Esophagus muscularis mucosa (tissue), 4 donors: ENCODE data around the gene VIM.

Source experiments
- EP300 ChIP-seq: sonication (generic); formaldehyde crosslinking; IDR thresholded peaks from one replicate; pipeline ENCODE4 v1.6.1; 2017; ENCODE audit warnings: antibody characterized with exemption
- POLR2A ChIP-seq: fragments of 450-650 bp; IDR thresholded peaks from one replicate; pipeline ENCODE4 v1.6.1; 2017; ENCODE audit warnings: antibody characterized with exemption, moderate library complexity, mild to moderate bottlenecking, low read depth
- TF ChIP-seq, protein P1 (sequence below), 3 experiments: fragments of 200-600 bp in 2 of 3; fragments of 450-650 bp in 1 of 3; sonication (generic) in 2 of 3; IDR thresholded peaks; one replicate each; pipeline ENCODE4 v1.5.1; 2017 to 2019; ENCODE audit warnings: antibody characterized with exemption in 3 of 3, mild to moderate bottlenecking in 2 of 3, moderate library complexity in 1 of 3

- TF ChIP-seq, protein P1, sequence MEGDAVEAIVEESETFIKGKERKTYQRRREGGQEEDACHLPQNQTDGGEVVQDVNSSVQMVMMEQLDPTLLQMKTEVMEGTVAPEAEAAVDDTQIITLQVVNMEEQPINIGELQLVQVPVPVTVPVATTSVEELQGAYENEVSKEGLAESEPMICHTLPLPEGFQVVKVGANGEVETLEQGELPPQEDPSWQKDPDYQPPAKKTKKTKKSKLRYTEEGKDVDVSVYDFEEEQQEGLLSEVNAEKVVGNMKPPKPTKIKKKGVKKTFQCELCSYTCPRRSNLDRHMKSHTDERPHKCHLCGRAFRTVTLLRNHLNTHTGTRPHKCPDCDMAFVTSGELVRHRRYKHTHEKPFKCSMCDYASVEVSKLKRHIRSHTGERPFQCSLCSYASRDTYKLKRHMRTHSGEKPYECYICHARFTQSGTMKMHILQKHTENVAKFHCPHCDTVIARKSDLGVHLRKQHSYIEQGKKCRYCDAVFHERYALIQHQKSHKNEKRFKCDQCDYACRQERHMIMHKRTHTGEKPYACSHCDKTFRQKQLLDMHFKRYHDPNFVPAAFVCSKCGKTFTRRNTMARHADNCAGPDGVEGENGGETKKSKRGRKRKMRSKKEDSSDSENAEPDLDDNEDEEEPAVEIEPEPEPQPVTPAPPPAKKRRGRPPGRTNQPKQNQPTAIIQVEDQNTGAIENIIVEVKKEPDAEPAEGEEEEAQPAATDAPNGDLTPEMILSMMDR (IDR thresholded peaks at IDR 0.05) = no peak
- TF ChIP-seq EP300 = no peak
- TF ChIP-seq POLR2A = no peak
Observed at GRCh38 chr10:17209302-17209701, 18.7 kb upstream of the VIM start.
